Activated CD4-positive, alpha-beta T cell treated with anti-CD3 and anti-CD28 coated beads, Interleukin-2, amount 50 U/mL, for 24 hours (primary cell): ENCODE data around the gene NOD1.

Experiments
- DNase-seq, 2 donors: peaks; one replicate each; pipeline ENCODE4 v3.0.0-alpha.2; 2020; ENCODE audit warnings: low read depth in 1 of 2, low spot score in 1 of 2

NOD1 gene

GRCh38 chr7:30472081-30472783 lies 6.4 kb downstream of the NOD1 start:
- no peak for DNase-seq

GRCh38 chr7:30471205-30471604 lies 7.4 kb downstream of the NOD1 start:
- no peak for DNase-seq

DNA sequence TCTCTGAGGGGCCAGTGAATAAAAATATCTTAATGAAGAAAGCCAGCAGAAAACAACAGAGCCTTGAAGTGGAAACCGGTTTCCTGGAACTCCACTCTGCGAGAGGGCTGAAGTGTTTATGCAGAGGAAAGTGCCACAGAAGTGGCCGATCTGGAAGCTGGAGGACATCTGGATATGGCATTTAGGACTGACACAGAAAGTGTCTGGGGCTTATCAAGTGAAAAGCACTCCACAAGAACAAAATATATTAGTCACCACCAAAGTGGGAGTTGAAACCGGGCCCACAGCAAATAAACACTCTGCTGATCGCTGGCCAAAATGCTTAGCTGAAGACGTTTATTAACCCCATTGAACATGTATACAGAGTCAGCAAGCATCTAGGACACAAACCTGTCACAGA lies 7.8 kb downstream of the NOD1 start:
- DNase-seq = no peak

DNA sequence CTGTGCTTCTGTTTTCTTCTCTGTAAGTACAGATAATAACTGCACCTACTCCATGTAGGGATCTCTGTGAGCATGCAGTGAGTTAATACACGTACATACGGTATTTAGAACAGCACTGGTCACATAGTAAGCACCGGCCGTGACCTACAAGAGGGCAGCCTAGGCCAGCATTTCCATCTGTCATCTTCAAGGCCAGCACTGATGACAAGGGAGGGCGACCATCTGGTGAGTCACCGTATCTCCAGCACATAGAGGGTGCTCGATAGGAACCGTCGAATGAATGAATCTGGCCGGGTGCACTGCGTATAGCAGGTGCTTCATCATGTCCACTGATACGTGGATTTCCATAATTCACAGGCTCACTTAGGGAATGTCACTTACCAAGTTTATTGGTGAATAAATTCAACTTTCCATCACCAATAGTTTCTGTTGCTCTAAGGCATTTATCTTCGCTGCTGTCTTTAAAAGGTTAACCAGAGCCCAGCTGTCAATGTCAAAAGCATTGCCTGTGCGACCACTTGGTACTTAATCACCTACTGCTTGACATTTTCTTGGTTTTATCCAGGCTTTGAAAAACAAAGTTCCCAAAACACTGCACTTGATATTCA lies 8.3 kb downstream of the NOD1 start:
- DNase-seq = no peak

DNA sequence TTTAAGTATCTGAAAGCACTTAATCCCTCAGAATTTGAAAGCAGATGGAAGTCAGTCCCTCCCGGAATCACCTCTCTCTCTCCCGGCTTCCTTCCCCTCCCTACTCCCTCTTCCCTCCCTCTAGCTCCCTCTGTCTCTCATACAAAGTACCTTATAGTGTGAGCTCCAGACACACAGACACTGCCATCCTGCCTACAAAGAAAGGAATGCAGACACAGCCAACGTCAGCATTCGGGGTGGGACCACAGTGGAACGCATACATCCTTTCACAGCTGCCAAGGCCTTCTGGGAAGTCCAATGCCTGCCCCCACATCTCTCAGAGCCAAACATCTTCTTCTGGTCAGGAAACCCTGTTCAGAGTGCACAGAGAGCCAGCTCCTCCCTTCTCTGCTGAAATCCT lies 9.3 kb downstream of the NOD1 start:
- no peak for DNase-seq

- no peak for DNase-seq
Measured at GRCh38 chr7:30468791-30469190, 9.8 kb downstream of the NOD1 start.

DNA sequence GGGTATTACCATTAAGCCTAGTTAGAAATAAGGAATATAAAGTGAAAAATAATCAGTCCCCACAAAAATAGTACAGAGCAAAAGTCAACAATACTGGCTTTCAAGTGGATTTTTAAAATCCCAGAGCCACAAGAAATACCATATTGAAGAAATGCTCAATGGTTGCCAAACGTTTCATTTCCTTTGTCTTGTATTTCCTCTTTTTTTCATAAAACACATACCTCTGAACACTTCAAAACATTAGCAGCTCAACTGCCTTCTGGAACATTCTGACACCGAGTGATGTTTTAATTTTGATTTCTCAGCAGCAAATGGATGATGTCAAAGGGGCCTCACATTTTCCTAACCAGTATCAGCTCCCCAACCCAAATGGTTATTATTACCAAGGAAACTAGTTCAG lies 10.5 kb downstream of the NOD1 start:
- DNase-seq = no peak

DNA sequence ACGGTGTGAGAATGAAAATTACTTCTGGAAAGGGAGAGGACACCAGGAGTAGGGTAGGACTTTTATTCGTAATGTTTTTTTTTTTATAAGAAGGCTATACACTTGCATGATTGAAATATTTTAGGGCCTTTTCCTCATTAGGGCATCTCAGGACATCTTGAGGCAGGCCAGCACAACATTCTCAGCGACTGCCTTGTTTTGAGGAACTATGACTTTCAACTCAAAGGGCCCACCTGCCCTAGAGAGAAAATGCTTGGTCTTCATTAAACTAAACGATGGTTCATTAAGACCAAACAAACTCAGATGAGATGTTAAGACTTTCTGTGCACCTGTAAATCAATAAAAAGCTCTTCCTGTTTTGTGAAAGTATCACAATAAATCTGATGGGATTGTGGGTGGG lies 11.3 kb downstream of the NOD1 start:
- DNase-seq = no peak

DNA sequence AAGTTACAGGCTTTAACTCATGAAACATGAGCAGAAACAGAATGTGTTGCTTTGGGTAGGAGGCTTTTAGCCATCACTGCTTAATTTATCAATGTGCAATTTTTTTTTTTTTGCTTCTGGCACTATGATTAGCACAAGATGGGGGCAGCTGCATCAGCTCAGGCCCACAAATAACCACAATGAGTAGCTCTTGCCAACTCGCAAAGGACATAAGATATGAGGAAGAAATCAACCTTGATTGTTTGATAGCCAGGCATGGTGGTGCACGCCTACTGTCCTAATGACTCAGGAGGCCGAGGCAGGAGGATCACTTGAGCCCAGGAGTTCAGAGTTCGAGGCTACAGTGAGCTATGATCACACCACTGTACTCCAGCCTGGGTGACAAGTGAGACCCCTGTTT lies 12.3 kb downstream of the NOD1 start:
- DNase-seq = no peak

- DNase-seq = no peak
Measured at GRCh38 chr7:30465811-30466180, 12.8 kb downstream of the NOD1 start.

DNA sequence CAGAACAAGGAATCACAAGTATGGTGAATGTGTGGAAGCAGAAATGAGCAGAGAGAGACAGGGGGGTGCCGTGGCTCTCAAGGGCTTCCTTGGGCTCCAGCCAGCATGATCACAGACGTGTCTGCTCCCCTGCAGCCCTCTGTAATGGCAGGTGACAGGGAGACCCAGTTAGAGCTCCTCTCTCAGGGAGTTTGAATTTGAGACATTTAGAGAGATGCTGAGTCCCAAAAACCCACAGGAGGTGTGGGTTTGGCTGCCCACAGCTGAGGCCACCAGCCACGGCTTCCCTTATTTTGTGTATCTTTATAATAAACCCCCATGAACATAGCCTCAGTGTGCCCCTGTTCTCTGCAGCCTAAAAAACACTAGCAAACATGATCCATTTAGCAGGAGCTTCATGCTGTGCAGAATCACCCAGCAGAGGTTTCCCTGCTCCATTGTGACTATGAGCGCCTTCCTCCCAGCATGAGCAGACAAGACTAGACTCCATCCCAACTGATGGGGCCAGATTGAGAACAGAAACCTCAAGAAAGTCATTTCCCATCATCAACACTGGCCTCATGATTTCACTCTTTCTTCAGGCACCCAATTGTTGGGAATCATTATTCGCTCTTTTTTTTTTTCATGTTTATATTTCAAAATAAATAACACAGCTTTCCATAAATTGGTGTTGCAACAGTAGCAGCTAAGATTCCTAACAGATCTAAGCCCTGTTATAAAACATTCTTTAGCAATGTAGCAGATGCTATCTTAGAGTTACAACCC lies 13.4 kb downstream of the NOD1 start:
- no peak for DNase-seq

GRCh38 chr7:30464231-30464671 lies 14.3 kb downstream of the NOD1 start:
- no peak for DNase-seq

- DNase-seq = no peak
Measured at GRCh38 chr7:30463405-30464145, 15.0 kb downstream of the NOD1 start.

DNA sequence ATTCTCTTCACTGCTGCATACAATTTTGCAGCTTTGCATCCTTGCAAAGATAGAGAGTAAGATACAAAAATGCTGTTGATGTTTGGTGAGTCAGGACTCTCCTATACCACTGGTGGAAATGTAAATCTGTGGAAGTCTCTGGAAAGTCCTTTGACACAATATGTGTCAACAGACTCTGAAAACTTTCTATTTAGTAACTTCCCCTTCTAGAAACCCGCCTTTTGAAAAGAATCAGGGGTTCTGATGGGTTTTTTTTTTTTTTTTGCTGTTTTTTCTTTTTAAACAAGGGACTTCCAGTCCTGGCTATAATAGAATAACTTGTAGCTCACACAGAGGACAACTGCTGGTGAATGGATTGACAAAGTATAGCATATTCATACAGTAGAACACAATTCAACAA lies 16.4 kb downstream of the NOD1 start:
- DNase-seq = no peak

DNA sequence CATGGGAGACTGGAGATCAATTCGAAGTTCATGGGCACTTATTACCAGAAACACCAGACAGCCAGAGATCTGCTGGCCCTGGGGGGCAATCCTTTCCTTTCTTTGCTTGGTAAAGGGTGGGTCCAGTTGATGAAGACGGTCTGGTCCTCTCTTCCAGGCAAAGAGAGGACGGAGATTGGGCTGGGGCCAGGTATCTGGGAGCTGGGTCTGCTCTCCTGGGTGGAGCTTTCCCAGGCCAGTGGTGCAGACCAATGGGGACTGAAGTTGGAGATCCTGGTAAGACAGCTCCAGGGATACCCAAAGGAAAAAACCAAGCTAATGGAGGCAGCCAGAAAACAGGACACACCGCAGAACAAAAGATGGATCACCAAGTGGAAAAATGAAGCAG lies 18.3 kb downstream of the NOD1 start:
- DNase-seq = no peak

GRCh38 chr7:30459591-30460245 lies 18.9 kb downstream of the NOD1 start:
- DNase-seq = no peak

- DNase-seq = no peak
Measured at GRCh38 chr7:30458311-30458710, 20.3 kb downstream of the NOD1 start.

GRCh38 chr7:30453921-30454320 lies 24.7 kb downstream of the NOD1 start:
- no peak for DNase-seq

GRCh38 chr7:30453016-30453415 lies 25.6 kb downstream of the NOD1 start:
- DNase-seq = no peak

GRCh38 chr7:30452280-30452930 lies 26.2 kb downstream of the NOD1 start:
- DNase-seq = no peak
